ENCODE data around the gene DNASE2B.

Gene DNASE2B

GRCh38 chr1:84385347-84385746, 12.9 kb upstream of the DNASE2B start:
- H3K4me3 ChIP-seq (ENCODE audit: low read depth, low read length) = no peak overlapping the region
- no peak for DNase-seq
- no peak overlapping the region for H3K27ac ChIP-seq
- H3K27me3 ChIP-seq (ENCODE audit: insufficient read depth, low read depth, severe bottlenecking) = no peaks in the 10 kb centered on the region
- no peaks in the 10 kb centered on the region for H3K36me3 ChIP-seq
- no peaks in the 10 kb centered on the region for H3K9me3 ChIP-seq (ENCODE audit: severe bottlenecking)
- TF ChIP-seq, protein P1, sequence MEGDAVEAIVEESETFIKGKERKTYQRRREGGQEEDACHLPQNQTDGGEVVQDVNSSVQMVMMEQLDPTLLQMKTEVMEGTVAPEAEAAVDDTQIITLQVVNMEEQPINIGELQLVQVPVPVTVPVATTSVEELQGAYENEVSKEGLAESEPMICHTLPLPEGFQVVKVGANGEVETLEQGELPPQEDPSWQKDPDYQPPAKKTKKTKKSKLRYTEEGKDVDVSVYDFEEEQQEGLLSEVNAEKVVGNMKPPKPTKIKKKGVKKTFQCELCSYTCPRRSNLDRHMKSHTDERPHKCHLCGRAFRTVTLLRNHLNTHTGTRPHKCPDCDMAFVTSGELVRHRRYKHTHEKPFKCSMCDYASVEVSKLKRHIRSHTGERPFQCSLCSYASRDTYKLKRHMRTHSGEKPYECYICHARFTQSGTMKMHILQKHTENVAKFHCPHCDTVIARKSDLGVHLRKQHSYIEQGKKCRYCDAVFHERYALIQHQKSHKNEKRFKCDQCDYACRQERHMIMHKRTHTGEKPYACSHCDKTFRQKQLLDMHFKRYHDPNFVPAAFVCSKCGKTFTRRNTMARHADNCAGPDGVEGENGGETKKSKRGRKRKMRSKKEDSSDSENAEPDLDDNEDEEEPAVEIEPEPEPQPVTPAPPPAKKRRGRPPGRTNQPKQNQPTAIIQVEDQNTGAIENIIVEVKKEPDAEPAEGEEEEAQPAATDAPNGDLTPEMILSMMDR (IDR thresholded peaks at IDR 0.05; ENCODE audit: low read depth, low read length) = no peak

DNA sequence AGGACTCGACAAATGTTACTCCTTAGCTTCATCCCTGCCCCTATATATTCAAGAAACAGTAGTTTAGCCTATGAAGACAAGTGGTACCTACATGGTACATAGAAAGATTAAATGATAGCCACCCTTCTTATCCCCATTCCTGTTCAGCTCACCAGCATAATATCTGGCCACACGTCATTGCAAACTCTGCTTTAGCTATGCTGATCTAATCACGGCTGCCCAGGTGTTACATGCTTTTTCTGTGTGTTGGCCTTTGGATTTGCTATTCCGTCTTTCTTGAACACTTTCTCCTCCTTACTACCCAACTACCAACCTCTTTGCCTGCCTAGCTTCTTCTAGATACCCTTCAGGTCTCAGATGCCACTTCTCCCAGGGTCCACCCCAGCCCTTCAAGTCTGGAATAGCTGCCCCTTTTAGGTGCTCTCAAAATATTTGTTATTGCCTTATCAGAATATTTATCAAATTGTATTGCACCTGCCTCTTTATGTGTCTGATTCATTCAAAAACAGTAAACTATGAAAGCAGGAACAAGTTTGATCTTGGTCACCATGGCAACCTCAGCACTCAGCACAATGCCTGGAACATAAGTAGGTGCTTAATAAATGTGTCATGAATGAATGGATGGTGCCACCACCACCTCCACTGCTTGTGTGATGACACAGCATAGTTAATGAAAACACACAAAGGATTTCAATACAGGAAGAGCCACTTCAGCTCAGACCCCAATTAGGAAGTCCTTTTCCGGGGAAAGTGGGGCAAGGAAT, 11.4 kb upstream of the DNASE2B start:
- no peaks in the 10 kb centered on the region for H3K9me3 ChIP-seq (ENCODE audit: severe bottlenecking)
- no peak overlapping the region for H3K4me3 ChIP-seq (ENCODE audit: low read depth, low read length)
- TF ChIP-seq, protein P1 (IDR thresholded peaks at IDR 0.05; ENCODE audit: low read depth, low read length) = no peak
- H3K27me3 ChIP-seq (ENCODE audit: insufficient read depth, low read depth, severe bottlenecking) = no peaks in the 10 kb centered on the region
- no peaks in the 10 kb centered on the region for H3K36me3 ChIP-seq
- no peak for DNase-seq
- no peak overlapping the region for H3K27ac ChIP-seq

DNA sequence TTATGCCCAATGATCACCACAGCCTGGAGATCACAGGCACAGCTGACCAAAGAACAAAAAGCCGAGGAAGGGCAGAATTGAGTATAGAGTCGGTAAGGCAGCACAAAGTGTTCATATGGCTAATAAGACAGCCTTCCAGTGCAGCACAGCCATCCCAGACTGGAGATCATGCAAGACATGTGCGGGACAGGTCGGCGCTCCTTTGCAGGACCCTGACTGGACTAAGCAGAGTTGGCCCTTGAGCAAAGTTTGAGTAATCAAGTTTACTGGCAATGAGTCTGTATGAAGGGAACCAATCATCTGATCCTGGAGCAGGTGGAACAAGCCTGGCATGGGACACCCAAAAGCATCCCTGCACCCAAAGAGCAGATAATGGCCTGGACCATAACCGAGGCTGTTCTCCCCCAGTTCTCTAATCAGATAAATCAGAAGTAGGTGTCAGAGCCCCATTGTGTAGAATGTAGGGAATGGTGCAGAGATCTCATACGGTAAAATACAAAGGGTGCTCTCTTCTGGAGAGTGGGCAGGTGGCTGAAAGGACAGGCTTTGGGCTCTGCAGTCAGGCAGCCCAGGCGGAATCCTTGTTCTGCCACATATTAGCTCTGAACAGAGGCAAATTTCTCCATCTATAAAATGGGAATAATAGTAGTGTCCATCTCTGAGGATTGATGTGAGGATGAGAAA, 10.7 kb upstream of the DNASE2B start:
- TF ChIP-seq, protein P1 (IDR thresholded peaks at IDR 0.05; ENCODE audit: low read depth, low read length) = peak; percentile 21; the same call in 1 of the 2 replicates
- Histone ChIP-seq H3K27me3 (ENCODE audit: insufficient read depth, low read depth, severe bottlenecking) (no peaks in the 10 kb centered on the region), H3K36me3 (no peaks in the 10 kb centered on the region), H3K4me3 (ENCODE audit: low read depth, low read length) (no peak overlapping the region), H3K27ac (no peak overlapping the region), H3K9me3 (ENCODE audit: severe bottlenecking) (no peaks in the 10 kb centered on the region)
- peak; percentile 14 for DNase-seq

DNA sequence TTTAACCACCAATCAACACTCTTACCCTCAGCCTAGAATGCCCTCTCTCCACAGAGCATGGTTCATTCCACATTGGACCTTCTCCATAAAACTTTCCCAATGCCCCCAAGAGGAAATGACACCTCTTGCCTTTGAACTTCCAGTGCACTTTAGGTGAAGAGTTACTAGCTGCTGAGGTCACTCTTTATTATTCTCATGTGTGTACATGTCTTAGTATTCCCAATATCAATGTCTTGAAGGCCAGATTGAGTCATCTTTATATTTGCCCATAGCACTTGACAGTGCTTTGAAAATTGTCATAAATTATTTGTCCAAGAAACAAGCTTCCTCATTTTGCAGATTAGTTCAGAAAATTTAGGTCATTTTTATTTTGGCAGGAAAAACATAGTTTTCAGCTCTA, 8.1 kb upstream of the DNASE2B start:
- no peak overlapping the region for H3K4me3 ChIP-seq (ENCODE audit: low read depth, low read length)
- no peaks in the 10 kb centered on the region for H3K9me3 ChIP-seq (ENCODE audit: severe bottlenecking)
- TF ChIP-seq, protein P1 (IDR thresholded peaks at IDR 0.05; ENCODE audit: low read depth, low read length) = no peak
- no peak for DNase-seq
- H3K27ac ChIP-seq = no peak overlapping the region
- H3K27me3 ChIP-seq (ENCODE audit: insufficient read depth, low read depth, severe bottlenecking) = no peaks in the 10 kb centered on the region
- H3K36me3 ChIP-seq = no peaks in the 10 kb centered on the region

- Histone ChIP-seq H3K9me3 (ENCODE audit: severe bottlenecking) (no peaks in the 10 kb centered on the region), H3K27me3 (ENCODE audit: insufficient read depth, low read depth, severe bottlenecking) (no peaks in the 10 kb centered on the region), H3K36me3 (no peaks in the 10 kb centered on the region), H3K4me3 (ENCODE audit: low read depth, low read length) (no peak overlapping the region), H3K27ac (no peak overlapping the region)
- TF ChIP-seq, protein P1 (IDR thresholded peaks at IDR 0.05; ENCODE audit: low read depth, low read length) = no peak
- DNase-seq = no peak
These were observed 2.9 kb downstream of the DNASE2B start for GRCh38 chr1:84401156-84401555.

All from WERI-Rb-1 (cell line).